ENCODE results near the gene ACAP2.
"Not testable (repeated sequence)": the region's sequence is repeated elsewhere in the genome, so short reads cannot be mapped to it uniquely, and the experiment has no call there.

The ACAP2 gene

DNA sequence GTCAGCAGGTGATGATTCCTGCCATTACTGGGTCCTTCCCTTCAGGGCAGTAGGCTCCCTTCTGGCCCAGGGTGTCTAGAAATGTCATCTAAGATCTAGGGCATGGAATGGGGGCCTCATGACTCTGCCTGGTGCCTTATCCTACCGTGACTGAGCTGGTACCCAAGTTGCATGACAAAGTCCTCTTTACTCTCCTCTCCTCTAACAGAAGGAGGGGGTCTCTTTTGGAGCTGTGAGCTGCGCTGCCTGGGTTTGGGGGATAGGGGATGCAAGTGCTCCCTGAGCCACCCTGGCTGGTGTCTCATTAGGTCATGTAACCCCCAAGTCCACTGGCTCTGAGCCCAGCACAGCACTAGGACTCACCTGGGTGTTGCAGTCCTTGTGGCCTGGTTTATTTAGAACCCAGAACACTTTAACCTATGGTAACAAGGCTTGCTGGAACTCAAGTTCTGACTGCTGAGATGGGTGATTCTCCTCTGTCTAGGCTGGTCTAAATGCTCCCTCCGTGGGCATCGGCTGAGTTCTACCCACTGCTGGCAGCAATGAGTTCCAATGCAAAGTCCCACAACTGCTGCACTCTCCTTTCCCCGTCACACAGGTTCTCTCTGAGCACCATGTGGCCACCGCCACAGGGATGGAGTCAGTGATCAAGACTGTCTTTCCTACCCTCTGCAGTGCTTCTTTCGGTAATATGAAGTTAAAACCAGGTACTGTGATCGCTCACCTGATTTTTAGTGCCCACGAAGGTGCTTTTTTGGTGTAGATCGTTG lies 205.8 kb downstream of the ACAP2 start:
- TF ChIP-seq, protein P1, sequence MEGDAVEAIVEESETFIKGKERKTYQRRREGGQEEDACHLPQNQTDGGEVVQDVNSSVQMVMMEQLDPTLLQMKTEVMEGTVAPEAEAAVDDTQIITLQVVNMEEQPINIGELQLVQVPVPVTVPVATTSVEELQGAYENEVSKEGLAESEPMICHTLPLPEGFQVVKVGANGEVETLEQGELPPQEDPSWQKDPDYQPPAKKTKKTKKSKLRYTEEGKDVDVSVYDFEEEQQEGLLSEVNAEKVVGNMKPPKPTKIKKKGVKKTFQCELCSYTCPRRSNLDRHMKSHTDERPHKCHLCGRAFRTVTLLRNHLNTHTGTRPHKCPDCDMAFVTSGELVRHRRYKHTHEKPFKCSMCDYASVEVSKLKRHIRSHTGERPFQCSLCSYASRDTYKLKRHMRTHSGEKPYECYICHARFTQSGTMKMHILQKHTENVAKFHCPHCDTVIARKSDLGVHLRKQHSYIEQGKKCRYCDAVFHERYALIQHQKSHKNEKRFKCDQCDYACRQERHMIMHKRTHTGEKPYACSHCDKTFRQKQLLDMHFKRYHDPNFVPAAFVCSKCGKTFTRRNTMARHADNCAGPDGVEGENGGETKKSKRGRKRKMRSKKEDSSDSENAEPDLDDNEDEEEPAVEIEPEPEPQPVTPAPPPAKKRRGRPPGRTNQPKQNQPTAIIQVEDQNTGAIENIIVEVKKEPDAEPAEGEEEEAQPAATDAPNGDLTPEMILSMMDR (IDR thresholded peaks at IDR 0.05), result no peak
- no peaks in the 10 kb centered on the region for H3K36me3 ChIP-seq (ENCODE audit: control insufficient read depth, insufficient read depth, low read length)
- no peak overlapping the region for H3K4me2 ChIP-seq (ENCODE audit: low read length)
- peak overlapping the region; percentile 66 for H3K27ac ChIP-seq
- peaks cover 8% of the 10 kb centered on the region for H3K79me2 ChIP-seq
- no peaks in the 10 kb centered on the region for H3K27me3 ChIP-seq (ENCODE audit: control insufficient read depth, insufficient read depth, low read length)
- no peak overlapping the region for H2AFZ ChIP-seq
- no peaks in the 10 kb centered on the region for H3K9me3 ChIP-seq (ENCODE audit: control insufficient read depth, low read length)
- peaks cover 26% of the 10 kb centered on the region for H3K4me1 ChIP-seq
- H3K4me3 ChIP-seq (ENCODE audit: low read depth, low read length), result no peak overlapping the region
- no peak overlapping the region for H3K9ac ChIP-seq

DNA sequence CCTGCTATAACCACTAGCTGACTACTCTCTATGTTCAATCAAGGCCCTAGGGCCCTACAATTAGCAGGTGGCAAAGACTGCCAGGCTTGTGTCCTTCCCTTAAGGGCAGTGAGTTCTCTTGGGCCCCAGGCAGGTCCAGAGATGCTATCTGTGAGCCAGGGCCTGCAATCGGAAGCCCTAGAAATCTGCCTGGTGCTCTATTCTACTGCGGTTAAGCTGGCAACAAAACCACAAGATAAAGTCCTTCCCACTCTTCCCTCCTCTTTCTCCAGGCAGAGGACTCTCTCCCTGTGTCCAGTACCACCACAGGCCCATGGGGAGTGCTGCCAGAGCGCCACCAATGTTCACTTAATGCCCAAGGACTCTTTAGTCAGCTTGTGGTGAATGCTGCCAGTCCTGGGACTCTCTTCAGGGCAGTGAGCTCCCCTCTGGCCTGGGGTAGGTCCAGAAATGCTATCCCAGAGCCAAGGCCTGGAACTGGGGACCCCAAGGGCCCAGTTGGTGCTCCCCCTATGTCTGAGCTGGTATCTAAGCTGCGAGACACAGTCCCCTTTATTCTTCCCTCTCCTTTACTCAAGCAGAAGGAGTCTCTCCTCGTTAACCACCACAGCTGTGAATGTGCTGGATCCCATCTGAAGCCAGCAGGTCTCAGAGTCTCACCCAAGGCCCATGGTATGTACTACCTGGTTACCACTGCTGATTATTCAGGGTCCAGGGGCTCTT lies 206.6 kb downstream of the ACAP2 start:
- Histone ChIP-seq H3K36me3 (ENCODE audit: control insufficient read depth, insufficient read depth, low read length) (no peaks in the 10 kb centered on the region), H3K27me3 (ENCODE audit: control insufficient read depth, insufficient read depth, low read length) (no peaks in the 10 kb centered on the region), H3K4me3 (ENCODE audit: low read depth, low read length) (no peak overlapping the region), H3K27ac (peak overlapping the region; percentile 66), H3K79me2 (peaks cover 3% of the 10 kb centered on the region), H3K4me2 (ENCODE audit: low read length) (no peak overlapping the region), H3K9me3 (ENCODE audit: control insufficient read depth, low read length) (no peaks in the 10 kb centered on the region), H2AFZ (peak overlapping the region; percentile 40), H3K9ac (no peak overlapping the region), H3K4me1 (peaks cover 22% of the 10 kb centered on the region)
- TF ChIP-seq, protein P1 (IDR thresholded peaks at IDR 0.05), result no peak

GRCh38 chr3:195230244-195230643 lies 212.6 kb downstream of the ACAP2 start:
- TF ChIP-seq, protein P1 (IDR thresholded peaks at IDR 0.05), result no peak
- no peak overlapping the region for H3K27ac ChIP-seq
- no peak overlapping the region for H3K4me3 ChIP-seq (ENCODE audit: low read depth, low read length)
- no peaks in the 10 kb centered on the region for H3K4me1 ChIP-seq
- H3K9ac ChIP-seq, result no peak overlapping the region
- no peaks in the 10 kb centered on the region for H3K79me2 ChIP-seq
- no peaks in the 10 kb centered on the region for H3K36me3 ChIP-seq (ENCODE audit: control insufficient read depth, insufficient read depth, low read length)
- H3K9me3 ChIP-seq (ENCODE audit: control insufficient read depth, low read length), result no peaks in the 10 kb centered on the region
- no peak overlapping the region for H2AFZ ChIP-seq
- H3K4me2 ChIP-seq (ENCODE audit: low read length), result no peak overlapping the region
- no peaks in the 10 kb centered on the region for H3K27me3 ChIP-seq (ENCODE audit: control insufficient read depth, insufficient read depth, low read length)

- H3K4me2 ChIP-seq (ENCODE audit: low read length); H3K9ac ChIP-seq; H3K9me3 ChIP-seq (ENCODE audit: control insufficient read depth, low read length); H3K36me3 ChIP-seq (ENCODE audit: control insufficient read depth, insufficient read depth, low read length); H3K4me3 ChIP-seq (ENCODE audit: low read depth, low read length); H2AFZ ChIP-seq; H3K79me2 ChIP-seq; H3K27me3 ChIP-seq (ENCODE audit: control insufficient read depth, insufficient read depth, low read length); H3K4me1 ChIP-seq; H3K27ac ChIP-seq: not testable (repeated sequence)
Observed at GRCh38 chr3:195228886-195229285, 213.9 kb downstream of the ACAP2 start.

DNA sequence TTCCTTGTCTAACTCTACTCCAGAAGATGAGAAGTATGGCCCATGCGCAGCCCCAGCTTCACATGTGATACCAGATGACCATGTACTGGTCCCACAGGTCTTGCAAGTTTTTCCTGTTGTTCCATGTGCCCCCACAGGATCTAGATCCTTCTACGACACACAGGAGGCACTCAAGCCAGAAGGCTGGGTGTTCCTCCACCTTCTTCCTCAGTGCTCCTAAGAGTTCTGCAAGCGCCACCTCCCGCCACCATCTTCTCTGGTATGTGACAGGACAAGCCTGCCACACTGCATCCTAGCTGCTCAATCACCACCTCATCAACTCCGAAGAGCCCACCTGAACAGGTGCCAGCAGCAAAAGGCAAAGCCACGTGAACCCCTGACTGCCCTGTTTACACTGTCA lies 214.9 kb downstream of the ACAP2 start:
- Histone ChIP-seq H3K27me3 (ENCODE audit: control insufficient read depth, insufficient read depth, low read length) (no peaks in the 10 kb centered on the region), H3K79me2 (no peaks in the 10 kb centered on the region), H3K36me3 (ENCODE audit: control insufficient read depth, insufficient read depth, low read length) (no peaks in the 10 kb centered on the region), H3K9me3 (ENCODE audit: control insufficient read depth, low read length) (no peaks in the 10 kb centered on the region), H3K4me1 (no peaks in the 10 kb centered on the region), H3K4me2 (ENCODE audit: low read length) (no peak overlapping the region), H3K9ac (no peak overlapping the region), H3K4me3 (ENCODE audit: low read depth, low read length) (no peak overlapping the region), H2AFZ (no peak overlapping the region), H3K27ac (no peak overlapping the region)
- TF ChIP-seq, protein P1 (IDR thresholded peaks at IDR 0.05), result no peak
